ENCODE data around the gene PATZ1.

Gene PATZ1

DNA sequence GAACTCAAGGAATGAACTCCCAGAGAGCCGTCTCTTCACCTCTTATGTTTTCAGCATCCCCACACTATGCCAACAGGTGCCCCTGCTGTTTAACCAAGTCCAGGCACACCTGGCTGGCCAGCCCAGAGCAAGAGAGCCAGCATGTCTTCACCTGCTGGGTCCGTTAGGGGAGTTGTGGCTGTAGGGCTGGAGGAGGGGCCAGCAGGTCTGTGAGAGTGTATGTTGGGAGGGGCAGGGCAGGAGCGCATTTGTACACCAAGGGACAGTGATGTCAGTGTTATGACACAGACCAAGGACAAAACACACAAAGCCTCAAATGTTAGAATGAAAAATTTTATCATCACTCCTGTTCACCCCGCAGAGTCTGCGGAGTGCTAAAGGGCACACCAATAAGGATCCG is 5.8 kb downstream of the PATZ1 start:
- no peak for DNase-seq
- peaks cover 43% of the 10 kb centered on the region for H3K36me3 Mint-ChIP-seq (ENCODE audit: insufficient read depth)
- H3K9me3 Mint-ChIP-seq, result no peaks in the 10 kb centered on the region
- H3K4me3 Mint-ChIP-seq, result no peak overlapping the region
- peak overlapping the region; percentile 49 to 75 for H3K27ac Mint-ChIP-seq
- H3K4me1 Mint-ChIP-seq (ENCODE audit: low read depth in 2 of 2), result peaks cover 66 to 75% of the 10 kb centered on the region in 2 donors
- H3K27me3 Mint-ChIP-seq, result no peaks in the 10 kb centered on the region
- no peak for ATAC-seq (replicated peaks)

GRCh38 chr22:31339148-31339832 is 6.9 kb downstream of the PATZ1 start:
- Mint-ChIP-seq H3K4me3 (no peak overlapping the region), H3K36me3 (ENCODE audit: insufficient read depth) (peaks cover 38% of the 10 kb centered on the region), H3K4me1 (ENCODE audit: low read depth in 2 of 2) (peaks cover 66 to 77% of the 10 kb centered on the region in 2 donors), H3K27ac (peak overlapping the region; percentile 73 to 75), H3K9me3 (no peaks in the 10 kb centered on the region), H3K27me3 (no peaks in the 10 kb centered on the region)
- no peak for ATAC-seq (replicated peaks)
- DNase-seq, result no peak

GRCh38 chr22:31337178-31337577 is 9.0 kb downstream of the PATZ1 start:
- peak overlapping the region; percentile 67 to 69 for H3K27ac Mint-ChIP-seq
- peaks cover 60 to 64% of the 10 kb centered on the region in 2 donors for H3K4me1 Mint-ChIP-seq (ENCODE audit: low read depth in 2 of 2)
- H3K9me3 Mint-ChIP-seq, result no peaks in the 10 kb centered on the region
- ATAC-seq (replicated peaks), result no peak
- no peak overlapping the region for H3K4me3 Mint-ChIP-seq
- H3K36me3 Mint-ChIP-seq (ENCODE audit: insufficient read depth), result peaks cover 49% of the 10 kb centered on the region
- DNase-seq, result no peak
- no peaks in the 10 kb centered on the region for H3K27me3 Mint-ChIP-seq

GRCh38 chr22:31334329-31334728 is 11.8 kb downstream of the PATZ1 start:
- H3K9me3 Mint-ChIP-seq, result no peaks in the 10 kb centered on the region
- peak overlapping the region; percentile 52 to 59 for H3K27ac Mint-ChIP-seq
- peaks cover 39% of the 10 kb centered on the region in 2 donors for H3K4me1 Mint-ChIP-seq (ENCODE audit: low read depth in 2 of 2)
- ATAC-seq (replicated peaks) (no peak), DNase-seq (no peak)
- H3K27me3 Mint-ChIP-seq, result no peaks in the 10 kb centered on the region
- H3K4me3 Mint-ChIP-seq, result no peak overlapping the region
- peaks cover 54% of the 10 kb centered on the region for H3K36me3 Mint-ChIP-seq (ENCODE audit: insufficient read depth)

GRCh38 chr22:31333641-31334040 is 12.5 kb downstream of the PATZ1 start:
- Mint-ChIP-seq H3K4me3 (no peak overlapping the region), H3K36me3 (ENCODE audit: insufficient read depth) (peaks cover 51% of the 10 kb centered on the region), H3K27ac (peak overlapping the region; percentile 59 to 64), H3K27me3 (no peaks in the 10 kb centered on the region), H3K4me1 (ENCODE audit: low read depth in 2 of 2) (peaks cover 34 to 36% of the 10 kb centered on the region in 2 donors), H3K9me3 (no peaks in the 10 kb centered on the region)
- DNase-seq (no peak), ATAC-seq (replicated peaks) (no peak)

DNA sequence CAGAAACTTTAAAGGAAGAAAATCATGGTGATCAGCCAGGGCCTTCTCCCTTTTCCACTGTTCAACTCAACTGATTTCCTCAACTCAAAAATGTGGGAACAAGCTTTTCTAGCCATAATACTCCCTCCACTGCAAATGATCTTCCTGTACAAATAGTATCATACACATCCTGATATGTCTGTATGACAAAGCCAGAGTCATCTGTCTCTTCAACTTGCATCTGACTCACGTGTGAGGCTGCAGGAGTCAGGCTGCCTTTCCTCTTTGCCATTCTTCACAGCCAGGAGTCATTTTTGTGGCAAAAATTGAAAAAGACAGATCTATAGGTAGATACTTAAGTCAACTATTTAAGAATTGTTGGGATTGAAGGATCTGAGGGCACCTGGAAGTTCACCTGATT is 13.3 kb downstream of the PATZ1 start:
- no peak for ATAC-seq (replicated peaks)
- DNase-seq, result no peak
- Mint-ChIP-seq H3K4me1 (ENCODE audit: low read depth in 2 of 2) (peaks cover 28 to 31% of the 10 kb centered on the region in 2 donors), H3K36me3 (ENCODE audit: insufficient read depth) (peaks cover 48% of the 10 kb centered on the region), H3K27ac (peak overlapping the region; percentile 18 to 64), H3K4me3 (no peak overlapping the region), H3K27me3 (no peaks in the 10 kb centered on the region), H3K9me3 (no peaks in the 10 kb centered on the region)

DNA sequence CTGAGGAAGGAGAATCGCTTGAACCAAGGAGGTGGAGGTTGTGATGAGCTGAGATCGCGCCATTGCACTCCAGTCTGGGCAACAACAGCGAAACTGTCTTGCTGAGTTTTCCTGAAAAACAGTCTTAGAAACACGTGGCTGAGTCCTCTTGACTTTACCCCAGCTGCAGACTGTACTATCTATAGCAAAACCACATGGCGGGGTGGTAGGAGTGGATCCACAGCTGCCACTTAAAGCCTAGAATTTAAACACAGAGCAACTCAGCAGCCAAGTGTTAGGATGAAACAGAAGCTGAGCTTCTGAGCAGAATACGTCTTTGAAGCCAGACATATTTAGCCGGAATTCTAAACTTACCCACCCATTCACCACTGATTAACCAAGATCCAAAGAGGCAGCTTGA is 14.1 kb downstream of the PATZ1 start:
- DNase-seq (no peak), ATAC-seq (replicated peaks) (no peak)
- no peak overlapping the region for H3K27ac Mint-ChIP-seq
- no peaks in the 10 kb centered on the region for H3K27me3 Mint-ChIP-seq
- no peak overlapping the region for H3K4me3 Mint-ChIP-seq
- H3K9me3 Mint-ChIP-seq, result no peaks in the 10 kb centered on the region
- peaks cover 23 to 24% of the 10 kb centered on the region in 2 donors for H3K4me1 Mint-ChIP-seq (ENCODE audit: low read depth in 2 of 2)
- peaks cover 49% of the 10 kb centered on the region for H3K36me3 Mint-ChIP-seq (ENCODE audit: insufficient read depth)

- H3K27me3 Mint-ChIP-seq, result no peaks in the 10 kb centered on the region
- ATAC-seq (replicated peaks) (no peak), DNase-seq (no peak)
- H3K4me3 Mint-ChIP-seq, result no peak overlapping the region
- no peaks in the 10 kb centered on the region for H3K9me3 Mint-ChIP-seq
- H3K4me1 Mint-ChIP-seq (ENCODE audit: low read depth in 2 of 2), result peaks cover 11 to 14% of the 10 kb centered on the region in 2 donors
- no peak overlapping the region for H3K27ac Mint-ChIP-seq
- peaks cover 56% of the 10 kb centered on the region for H3K36me3 Mint-ChIP-seq (ENCODE audit: insufficient read depth)
Measured at GRCh38 chr22:31329453-31330215, 16.5 kb downstream of the PATZ1 start.

- ATAC-seq (replicated peaks), result no peak
Measured at GRCh38 chr22:31329029-31329428, 17.1 kb downstream of the PATZ1 start.

GRCh38 chr22:31328544-31328960 is 17.6 kb downstream of the PATZ1 start:
- peaks cover 46% of the 10 kb centered on the region for H3K36me3 Mint-ChIP-seq (ENCODE audit: insufficient read depth)
- H3K27ac Mint-ChIP-seq, result no peak overlapping the region
- H3K27me3 Mint-ChIP-seq, result no peaks in the 10 kb centered on the region
- no peak for ATAC-seq (replicated peaks)
- no peak overlapping the region for H3K4me3 Mint-ChIP-seq
- no peak for DNase-seq
- no peaks in the 10 kb centered on the region for H3K9me3 Mint-ChIP-seq
- peaks cover 5 to 6% of the 10 kb centered on the region in 2 donors for H3K4me1 Mint-ChIP-seq (ENCODE audit: low read depth in 2 of 2)

More at GRCh38 chr22:31329029-31329428, 17.1 kb downstream of the PATZ1 start:
- H3K4me3 Mint-ChIP-seq, result no peak overlapping the region
- peaks cover 50% of the 10 kb centered on the region for H3K36me3 Mint-ChIP-seq (ENCODE audit: insufficient read depth)
- no peaks in the 10 kb centered on the region for H3K27me3 Mint-ChIP-seq
- H3K9me3 Mint-ChIP-seq, result no peaks in the 10 kb centered on the region
- DNase-seq, result no peak
- peaks cover 5 to 10% of the 10 kb centered on the region in 2 donors for H3K4me1 Mint-ChIP-seq (ENCODE audit: low read depth in 2 of 2)
- H3K27ac Mint-ChIP-seq, result peak overlapping the region in 1 of 2 donors; percentile 10

GRCh38 chr22:31327806-31328543 is 18.2 kb downstream of the PATZ1 start:
- H3K27ac Mint-ChIP-seq, result peak overlapping the region in 1 of 2 donors; percentile 75
- H3K27me3 Mint-ChIP-seq, result no peaks in the 10 kb centered on the region
- DNase-seq (no peak), ATAC-seq (replicated peaks) (no peak)
- peaks cover 41% of the 10 kb centered on the region for H3K36me3 Mint-ChIP-seq (ENCODE audit: insufficient read depth)
- H3K4me3 Mint-ChIP-seq, result no peak overlapping the region
- H3K9me3 Mint-ChIP-seq, result no peaks in the 10 kb centered on the region
- peaks cover 3% of the 10 kb centered on the region in 2 donors for H3K4me1 Mint-ChIP-seq (ENCODE audit: low read depth in 2 of 2)

DNA sequence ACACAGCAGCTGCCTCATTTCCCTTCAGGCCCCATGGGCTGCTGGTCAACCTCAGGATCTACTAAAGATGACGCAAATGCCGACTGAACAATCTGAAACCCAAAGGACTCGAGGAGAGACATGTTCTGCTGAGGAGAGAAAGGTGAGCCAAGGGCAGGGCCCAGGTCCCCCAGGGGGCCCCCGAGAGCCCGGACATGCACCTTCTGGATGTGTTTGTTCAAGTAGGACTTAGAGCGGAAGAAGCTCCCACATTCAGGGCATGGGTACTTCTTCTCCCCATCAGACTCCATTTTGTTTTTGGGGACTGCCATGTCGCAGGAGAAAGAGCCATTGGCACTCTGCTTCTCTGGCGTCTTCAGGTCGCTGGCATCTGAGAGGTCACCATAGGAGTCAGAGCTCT is 19.3 kb downstream of the PATZ1 start:
- Mint-ChIP-seq H3K27ac (peak overlapping the region in 1 of 2 donors; percentile 31), H3K36me3 (ENCODE audit: insufficient read depth) (peaks cover 37% of the 10 kb centered on the region), H3K27me3 (no peaks in the 10 kb centered on the region), H3K4me3 (no peak overlapping the region), H3K9me3 (no peaks in the 10 kb centered on the region), H3K4me1 (ENCODE audit: low read depth in 2 of 2) (peaks cover 0 to 3% of the 10 kb centered on the region in 2 donors)
- no peak for DNase-seq
- no peak for ATAC-seq (replicated peaks)

All from effector memory CD8-positive, alpha-beta T cell (primary cell).